ENCODE results near the gene SCAPER. TPM values are rescaled to one million over a fixed set of nuclear protein-coding genes. Genes with fewer than 3 reads are reported as not detected.

The SCAPER gene
- total and polyA plus RNA-seq, 10 of the 15 experiments (the other 5 are each of a cell fraction or from before 2014, with no cell fraction given) = 1.0 to 7.7 (median 3.9) TPM

DNA sequence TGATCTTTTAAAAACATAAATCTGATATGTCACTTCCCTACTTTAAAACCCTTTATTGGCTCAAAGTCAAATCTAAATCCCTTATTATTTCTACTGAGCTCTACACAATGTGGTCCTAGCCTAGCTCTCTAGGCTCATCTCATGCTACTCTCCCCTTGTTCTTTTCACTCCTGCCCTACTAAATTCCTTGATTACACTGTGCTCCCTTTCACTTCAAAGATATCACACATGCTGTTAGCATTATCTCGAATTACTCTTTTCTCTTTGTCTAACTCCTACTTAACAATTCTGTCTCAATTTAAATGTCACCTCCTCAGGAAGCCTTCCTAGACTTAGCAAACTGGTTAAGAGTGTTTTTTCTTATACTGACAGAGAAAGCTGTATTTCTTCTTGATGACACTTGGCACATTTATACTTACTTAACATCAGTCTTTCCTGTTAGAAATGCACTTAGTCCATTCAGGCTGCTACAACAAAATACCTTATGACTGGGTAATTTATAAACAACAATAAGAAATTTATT is 102.0 kb downstream of the SCAPER start (continued):
- TF ChIP-seq CHD1 (IDR thresholded peaks at IDR 0.05; ENCODE audit: low read depth, low read length) = no peak
- TF ChIP-seq TCF3 (IDR thresholded peaks at IDR 0.05; ENCODE audit: borderline replicate concordance, insufficient read depth, low read depth, low read length) = no peak
- no peak for TF ChIP-seq SMAD5 (IDR thresholded peaks at IDR 0.05; ENCODE audit: low read depth)
- no peak for TF ChIP-seq CREM (IDR thresholded peaks at IDR 0.05; ENCODE audit: low read depth)
- no peak for TF ChIP-seq RELB (IDR thresholded peaks at IDR 0.05; ENCODE audit: low read depth)
- TF ChIP-seq NKRF (conservative IDR thresholded peaks at IDR 0.05) = no peak

- Histone ChIP-seq H3K4me1 (ENCODE audit: control insufficient read depth, insufficient read depth, low read length) (no peaks in the 10 kb centered on the region), H3K27ac (ENCODE audit: control insufficient read depth, insufficient read depth) (no peak overlapping the region), H2AFZ (ENCODE audit: control insufficient read depth, low read depth, low read length) (no peak overlapping the region), H3K79me2 (ENCODE audit: control insufficient read depth, insufficient read depth, low read length) (no peaks in the 10 kb centered on the region), H3K4me3 (no peak overlapping the region), H3K9ac (ENCODE audit: control insufficient read depth, insufficient read depth, low read length) (no peak overlapping the region), H3K4me2 (ENCODE audit: control insufficient read depth, insufficient read depth) (no peak overlapping the region), H3K9me3 (replicated peaks; ENCODE audit: control insufficient read depth, insufficient read depth, low read length) (no peaks in the 10 kb centered on the region), H4K20me1 (ENCODE audit: control insufficient read depth, insufficient read depth) (no peaks in the 10 kb centered on the region), H3K27me3 (replicated peaks in 1 of 2; ENCODE audit: control insufficient read depth in 2 of 2, insufficient read depth in 2 of 2, low read length in 1 of 2) (no peaks in the 10 kb centered on the region), H3K36me3 (ENCODE audit: control insufficient read depth in 2 of 2, insufficient read depth in 2 of 2, low read length in 1 of 2) (0 out of 4 replicates have a peak, but pooled peaks cover 0 to 2% of the 10 kb centered on the region in 2 experiments)
- intact Hi-C loops (cut with micrococcal nuclease; ENCODE audit: unreplicated experiment) (no loop called here), in situ Hi-C loops (cut with MboI) (no loop called here)
- ATAC-seq = no peak
- no TSS peak for BruUV-seq (replicated peaks)
- no peak for DNase-seq (ENCODE audit: low read depth, low spot score)
- TF ChIP-seq HDAC2 (IDR thresholded peaks at IDR 0.05) = no peak
- ChIA-PET POLR2A (no interaction called here), RAD21 (ENCODE audit: unreplicated experiment) (no interaction called here), SMC1A (ENCODE audit: uncharacterized antibody, unreplicated experiment) (interaction anchor here (0.9 kb wide), 1 partner anchor 10 kb away, joined by 3 read pairs; no protein-coding TSS in a partner anchor), CTCF (no interaction called here)
- WGBS (ENCODE audit: insufficient coverage, insufficient replicate concordance, low lambda C conversion rate, missing lambda C conversion rate) = 95% methylated on average over 3 of the region's 3 CpGs
- FAIRE-seq = no peak
These were observed 102.7 kb downstream of the SCAPER start for GRCh38 chr15:76802411-76802810.

Data from GM12878 (cell line).